SK-N-SH (cell line): ENCODE results near the gene ENOX1. TPM values are rescaled to one million over a fixed set of nuclear protein-coding genes. Genes with fewer than 3 reads are reported as not detected.

Experiments used
- CTCF ChIA-PET: fragments of 300-600, 350-600 bp; formaldehyde crosslinking; extraction: SDS; loops from one replicate; lab custom pipeline; 2021; lab: Yijun Ruan, JAX
- POLR2A ChIA-PET: fragments of 350-600 bp; sonication (Branson Sonifier 250); formaldehyde crosslinking; extraction: SDS; loops from one replicate; lab custom pipeline; 2020; ENCODE audit warnings: antibody characterized with exemption, inconsistent platforms; lab: Yijun Ruan, JAX
- DNase-seq: peaks from one replicate; pipeline ENCODE4 v3.0.0; 2012
- H2AFZ ChIP-seq: fragments of 200-600 bp; sonication (generic); 2 replicates; pipeline ENCODE4 v1.8.1; 2016; ENCODE audit warnings: antibody characterized with exemption, mild to moderate bottlenecking, low read depth
- H3F3A ChIP-seq: fragments of 200-600 bp; sonication (generic); replicated peaks from 2 replicates; pipeline ENCODE3; 2016; ENCODE audit warnings: antibody characterized with exemption, mild to moderate bottlenecking; ENCODE audit not compliant: insufficient read depth
- H3K27ac ChIP-seq, 2 experiments: fragments of 200-500 bp in 1 of 2; fragments of 200-600 bp in 1 of 2; sonication (Bioruptor generic) in 1 of 2; sonication (generic), shearing (Covaris generic) in 1 of 2; 2 replicates each; pipeline versions ENCODE4 v1.5.1 to v1.6.1; 2014 to 2016; ENCODE audit warnings: low read depth in 2 of 2, inconsistent platforms in 1 of 2, low read length in 1 of 2, mild to moderate bottlenecking in 1 of 2, mixed read lengths in 1 of 2
- H3K27me3 ChIP-seq: fragments of 200-600 bp; sonication (generic), shearing (Covaris generic); 2 replicates; pipeline ENCODE4 v1.6.1; 2016; ENCODE audit warnings: mixed run types; ENCODE audit not compliant: insufficient read depth
- H3K36me3 ChIP-seq, 2 experiments: fragments of 200-500 bp in 1 of 2; fragments of 200-600 bp in 1 of 2; sonication (Bioruptor generic) in 1 of 2; sonication (generic) in 1 of 2; replicated peaks in 1 of 2; 2 replicates each; pipeline versions ENCODE3 to v1.5.1; 2014 to 2016; ENCODE audit warnings: low read length in 1 of 2, mild to moderate bottlenecking in 1 of 2; ENCODE audit not compliant: insufficient read depth in 2 of 2, control insufficient read depth in 1 of 2
- H3K4me1 ChIP-seq, 2 experiments: fragments of 200-500 bp in 1 of 2; fragments of 200-600 bp in 1 of 2; sonication (Bioruptor generic) in 1 of 2; sonication (generic), shearing (Covaris generic) in 1 of 2; 2 replicates each; pipeline versions ENCODE4 v1.5.1 to v1.6.1; 2014 to 2016; ENCODE audit warnings: low read depth in 1 of 2, low read length in 1 of 2, mixed run types in 1 of 2; ENCODE audit not compliant: insufficient read depth in 2 of 2, control insufficient read depth in 1 of 2
- H3K4me2 ChIP-seq: fragments of 200-600 bp; sonication (generic), shearing (Covaris generic); 2 replicates; pipeline ENCODE4 v1.6.1; 2017; ENCODE audit warnings: mixed run types
- H3K4me3 ChIP-seq, 2 experiments: fragments of 200-500 bp in 1 of 2; fragments of 200-600 bp in 1 of 2; sonication (Bioruptor generic) in 1 of 2; sonication (generic), shearing (Covaris generic) in 1 of 2; 2 replicates each; pipeline versions ENCODE4 v1.5.1 to v1.8.1; 2014 to 2016; ENCODE audit warnings: low read depth in 2 of 2, inconsistent platforms in 1 of 2, low read length in 1 of 2, mild to moderate bottlenecking in 1 of 2, mixed read lengths in 1 of 2, moderate library complexity in 1 of 2
- H3K79me2 ChIP-seq: fragments of 200-600 bp; sonication (generic); 2 replicates; pipeline ENCODE4 v1.8.1; 2017; ENCODE audit warnings: mild to moderate bottlenecking; ENCODE audit not compliant: insufficient read depth
- H3K9ac ChIP-seq: fragments of 200-600 bp; sonication (generic); 2 replicates; pipeline ENCODE4 v1.6.1; 2017; ENCODE audit warnings: mixed run types
- H3K9me2 ChIP-seq: fragments of 200-600 bp; sonication (generic); 2 replicates; pipeline ENCODE4 v1.6.1; 2017; ENCODE audit warnings: mixed run types
- H3K9me3 ChIP-seq: fragments of 200-600 bp; sonication (generic); 2 replicates; pipeline ENCODE4 v1.6.1; 2017; ENCODE audit warnings: mixed run types, mild to moderate bottlenecking, moderate library complexity
- H4K20me1 ChIP-seq: fragments of 200-600 bp; sonication (generic); 2 replicates; pipeline ENCODE4 v1.6.1; 2017; ENCODE audit warnings: mild to moderate bottlenecking, mixed run types; ENCODE audit not compliant: insufficient read depth
- CTCF ChIP-seq: fragments of 200-600 bp; sonication (generic); IDR thresholded peaks from 2 replicates; pipeline ENCODE4 v1.6.1; 2017; ENCODE audit warnings: antibody characterized with exemption, mild to moderate bottlenecking, moderate library complexity
- EP300 ChIP-seq, 2 experiments: IDR thresholded peaks; 2 replicates each; pipeline versions ENCODE4 v1.4.0 to v1.6.1; 2012; ENCODE audit warnings: borderline replicate concordance in 1 of 2, low read depth in 1 of 2, low read length in 1 of 2
- EZH2phosphoT487 ChIP-seq: fragments of 200-600 bp; sonication (generic); IDR thresholded peaks from 2 replicates; pipeline ENCODE4 v1.6.1; 2017; ENCODE audit warnings: low read depth, mixed run types, mild to moderate bottlenecking, antibody characterized with exemption, moderate library complexity, borderline replicate concordance
- GABPA ChIP-seq: IDR thresholded peaks from 2 replicates; pipeline ENCODE4 v1.4.0; 2012; ENCODE audit warnings: low read depth, mild to moderate bottlenecking
- JUND ChIP-seq: IDR thresholded peaks from 2 replicates; pipeline ENCODE4 v1.4.0; 2012
- NFIC ChIP-seq: IDR thresholded peaks from 2 replicates; pipeline ENCODE4 v1.4.0; 2012; ENCODE audit warnings: borderline replicate concordance
- PBX3 ChIP-seq: IDR thresholded peaks from 2 replicates; pipeline ENCODE4; 2012
- POLR2AphosphoS5 ChIP-seq: IDR thresholded peaks from 2 replicates; pipeline ENCODE4 v1.6.1; 2012; ENCODE audit warnings: low read depth, low read length
- RAD21 ChIP-seq: IDR thresholded peaks from 2 replicates; pipeline ENCODE4 v1.6.1; 2012; ENCODE audit warnings: mild to moderate bottlenecking, low read length
- RCOR1 ChIP-seq: fragments of 150-350 bp; IDR thresholded peaks from 2 replicates; pipeline ENCODE4 v1.6.1; 2017; ENCODE audit warnings: antibody characterized with exemption, low read length
- TCF12 ChIP-seq: IDR thresholded peaks from 2 replicates; pipeline ENCODE4 v1.4.0; 2012
- TEAD4 ChIP-seq: IDR thresholded peaks from 2 replicates; pipeline ENCODE4 v1.4.0; 2012; ENCODE audit warnings: mild to moderate bottlenecking, borderline replicate concordance; ENCODE audit not compliant: insufficient read depth
- WGBS: methylation state at CpG from one replicate; pipeline ENCODE4 v1.1.6; 2017; ENCODE audit warnings: low lambda C conversion rate; 5-methylcytosine and 5-hydroxymethylcytosine counted together
- polyA plus RNA-seq, 3 experiments: library from polyadenylated mRNA; depleted of rRNA; stranded (reverse); fragments of >200 nt; gene quantifications; 2 replicates each; pipeline ENCODE4 v1.2.3, GENCODE V29; 2012
- TF ChIP-seq, protein P1 (sequence below): IDR thresholded peaks from 2 replicates; pipeline ENCODE4 v1.4.0; 2012; ENCODE audit warnings: low read depth, borderline replicate concordance
- TF ChIP-seq, protein P2 (sequence below): fragments of 150-350 bp; IDR thresholded peaks from 2 replicates; pipeline ENCODE4 v1.6.1; 2017; ENCODE audit warnings: antibody characterized with exemption, low read length, low read depth, borderline replicate concordance
- TF ChIP-seq, protein P3 (sequence below): IDR thresholded peaks from 2 replicates; pipeline ENCODE4 v1.4.0; 2012; ENCODE audit warnings: low read depth, borderline replicate concordance

Gene ENOX1
- polyA plus RNA-seq, 1 of the 3 experiments (the other 2 are of a cell fraction) = 5.8 TPM

DNA sequence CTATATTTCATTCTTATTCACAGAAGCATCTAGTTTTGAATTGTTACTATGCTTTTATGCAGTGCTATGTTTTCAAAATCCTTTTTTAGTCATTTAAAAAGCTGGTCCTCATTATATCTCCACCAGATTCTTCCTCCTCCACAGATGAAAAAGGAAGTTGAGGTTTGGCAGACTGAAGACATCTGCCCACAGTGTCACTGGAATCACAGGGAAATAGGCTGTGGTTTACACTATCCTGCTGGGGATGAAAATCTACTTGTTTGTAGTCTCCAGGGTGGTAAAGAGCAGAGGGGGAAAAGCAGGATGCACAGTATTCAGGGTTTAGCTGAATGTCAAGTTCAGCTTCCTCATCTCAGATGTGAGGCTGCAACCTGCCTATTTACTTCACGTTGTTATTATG lies 412.2 kb downstream of the ENOX1 start:
- POLR2A ChIA-PET = interaction anchor here (0.6 kb wide), 1 partner anchor 412 kb away, joined by 5 read pairs; no protein-coding TSS in a partner anchor
- Histone ChIP-seq H3K9me2 (no peaks in the 10 kb centered on the region), H4K20me1 (no peaks in the 10 kb centered on the region), H3F3A (no peaks in the 10 kb centered on the region), H3K9me3 (0 out of 2 replicates have a peak, but pooled peaks cover 7% of the 10 kb centered on the region), H3K4me1 (peaks cover 3 to 13% of the 10 kb centered on the region in 2 experiments; a peak in 2 of 4 replicates), H3K4me3 (no peak overlapping the region), H3K79me2 (no peaks in the 10 kb centered on the region), H2AFZ (no peak overlapping the region), H3K27ac (peak overlapping the region in 1 of 2 experiments; percentile 53; a peak in 1 of 4 replicates), H3K4me2 (peak overlapping the region; percentile 5; the same call in 1 of the 2 replicates), H3K9ac (no peak overlapping the region), H3K36me3 (no peaks in the 10 kb centered on the region), H3K27me3 (no peaks in the 10 kb centered on the region)
- TF ChIP-seq PBX3 = peak; percentile 72
- TF ChIP-seq NFIC = peak; percentile 93
- TF ChIP-seq, protein P1, sequence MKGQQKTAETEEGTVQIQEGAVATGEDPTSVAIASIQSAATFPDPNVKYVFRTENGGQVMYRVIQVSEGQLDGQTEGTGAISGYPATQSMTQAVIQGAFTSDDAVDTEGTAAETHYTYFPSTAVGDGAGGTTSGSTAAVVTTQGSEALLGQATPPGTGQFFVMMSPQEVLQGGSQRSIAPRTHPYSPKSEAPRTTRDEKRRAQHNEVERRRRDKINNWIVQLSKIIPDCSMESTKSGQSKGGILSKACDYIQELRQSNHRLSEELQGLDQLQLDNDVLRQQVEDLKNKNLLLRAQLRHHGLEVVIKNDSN = no peak
- peak in 1 of 2 experiments; percentile 74; a peak in 2 of 4 replicates for TF ChIP-seq EP300 (IDR thresholded peaks at IDR 0.05; ENCODE audit: borderline replicate concordance in 1 of 2, low read depth in 1 of 2, low read length in 1 of 2)
- TF ChIP-seq TCF12 = peak; percentile 97
- TF ChIP-seq JUND = peak; percentile 34; the same call in 1 of the 2 replicates
- TF ChIP-seq TEAD4 = peak; percentile 58; the same call in 1 of the 2 replicates
- no peak for TF ChIP-seq RAD21
- TF ChIP-seq, protein P2, sequence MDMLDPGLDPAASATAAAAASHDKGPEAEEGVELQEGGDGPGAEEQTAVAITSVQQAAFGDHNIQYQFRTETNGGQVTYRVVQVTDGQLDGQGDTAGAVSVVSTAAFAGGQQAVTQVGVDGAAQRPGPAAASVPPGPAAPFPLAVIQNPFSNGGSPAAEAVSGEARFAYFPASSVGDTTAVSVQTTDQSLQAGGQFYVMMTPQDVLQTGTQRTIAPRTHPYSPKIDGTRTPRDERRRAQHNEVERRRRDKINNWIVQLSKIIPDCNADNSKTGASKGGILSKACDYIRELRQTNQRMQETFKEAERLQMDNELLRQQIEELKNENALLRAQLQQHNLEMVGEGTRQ = no peak
- TF ChIP-seq POLR2AphosphoS5 = peak; percentile 72; the same call in 1 of the 2 replicates
- 0 out of 2 replicates have a peak, but pooled peaks have one; percentile 15 for TF ChIP-seq RCOR1
- CTCF ChIA-PET = interaction anchor here (1.0 kb wide), 1 partner anchor 71 kb away, joined by 3 read pairs; no protein-coding TSS in a partner anchor
- DNase-seq = no peak
- WGBS = 74% methylated on average over 1 of the region's 1 CpG

DNA sequence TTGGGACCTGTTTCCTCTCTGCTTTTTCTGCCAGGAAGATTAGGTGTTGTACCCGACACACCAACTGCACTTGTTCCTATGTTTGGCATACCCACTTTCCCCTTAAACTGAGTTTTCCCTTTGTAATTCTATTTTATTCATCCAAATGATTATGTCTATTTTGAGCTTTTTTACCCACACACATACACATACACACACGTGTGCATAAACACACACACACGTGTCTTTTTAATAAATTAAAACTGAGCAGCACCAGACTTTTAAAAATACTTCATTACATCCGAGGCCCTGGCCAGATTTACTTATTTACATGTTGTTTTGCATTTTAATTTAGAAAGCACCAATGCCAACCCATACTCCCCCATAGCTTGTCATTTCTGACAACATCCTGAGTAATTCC lies 413.4 kb downstream of the ENOX1 start:
- peaks cover 3 to 13% of the 10 kb centered on the region in 2 experiments; a peak in 2 of 4 replicates for H3K4me1 ChIP-seq
- POLR2A ChIA-PET = no interaction called here
- WGBS = 91% methylated on average over 4 of the region's 4 CpGs
- no peak overlapping the region for H3K4me3 ChIP-seq
- H3K9ac ChIP-seq = no peak overlapping the region
- CTCF ChIA-PET = no interaction called here
- H3K36me3 ChIP-seq = no peaks in the 10 kb centered on the region
- no peak overlapping the region for H2AFZ ChIP-seq
- H4K20me1 ChIP-seq = no peaks in the 10 kb centered on the region
- H3K9me3 ChIP-seq = no peaks in the 10 kb centered on the region
- H3K9me2 ChIP-seq = no peaks in the 10 kb centered on the region
- H3K4me2 ChIP-seq = no peak overlapping the region
- TF ChIP-seq, protein P3, sequence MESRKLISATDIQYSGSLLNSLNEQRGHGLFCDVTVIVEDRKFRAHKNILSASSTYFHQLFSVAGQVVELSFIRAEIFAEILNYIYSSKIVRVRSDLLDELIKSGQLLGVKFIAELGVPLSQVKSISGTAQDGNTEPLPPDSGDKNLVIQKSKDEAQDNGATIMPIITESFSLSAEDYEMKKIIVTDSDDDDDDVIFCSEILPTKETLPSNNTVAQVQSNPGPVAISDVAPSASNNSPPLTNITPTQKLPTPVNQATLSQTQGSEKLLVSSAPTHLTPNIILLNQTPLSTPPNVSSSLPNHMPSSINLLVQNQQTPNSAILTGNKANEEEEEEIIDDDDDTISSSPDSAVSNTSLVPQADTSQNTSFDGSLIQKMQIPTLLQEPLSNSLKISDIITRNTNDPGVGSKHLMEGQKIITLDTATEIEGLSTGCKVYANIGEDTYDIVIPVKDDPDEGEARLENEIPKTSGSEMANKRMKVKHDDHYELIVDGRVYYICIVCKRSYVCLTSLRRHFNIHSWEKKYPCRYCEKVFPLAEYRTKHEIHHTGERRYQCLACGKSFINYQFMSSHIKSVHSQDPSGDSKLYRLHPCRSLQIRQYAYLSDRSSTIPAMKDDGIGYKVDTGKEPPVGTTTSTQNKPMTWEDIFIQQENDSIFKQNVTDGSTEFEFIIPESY = no peak
- TF ChIP-seq CTCF = no peak
- TF ChIP-seq EP300 (IDR thresholded peaks at IDR 0.05; ENCODE audit: borderline replicate concordance in 1 of 2, low read depth in 1 of 2, low read length in 1 of 2) = no peak
- TF ChIP-seq TCF12 = no peak
- TF ChIP-seq JUND = no peak
- TF ChIP-seq GABPA = no peak
- no peak for TF ChIP-seq EZH2phosphoT487
- H3K27ac ChIP-seq = no peak overlapping the region
- no peaks in the 10 kb centered on the region for H3K79me2 ChIP-seq
- H3K27me3 ChIP-seq = no peaks in the 10 kb centered on the region
- H3F3A ChIP-seq = no peaks in the 10 kb centered on the region
- DNase-seq = no peak
